Measurements from ENCODE around the gene WNT7A.
"Not testable (repeated sequence)": the region's sequence is repeated elsewhere in the genome, so short reads cannot be mapped to it uniquely, and the experiment has no call there.

Gene WNT7A

GRCh38 chr3:13879946-13880810 is at the start of gene WNT7A:
Gene WNT7A, minus strand, starts transcription at chr3:13880071. Its CDS starts 255 bp downstream, at chr3:13879816.
- DNase-seq (ENCODE audit: low read depth) = no peak
- no peak within 1 kb of the TSS for H3K4me3 ChIP-seq (ENCODE audit: low read length)
- TF ChIP-seq CTCF (conservative IDR thresholded peaks at IDR 0.05; ENCODE audit: low read length) = no peak

GRCh38 chr3:13928741-13929140 is 48.9 kb upstream of the WNT7A start:
- not testable (repeated sequence) for H3K4me3 ChIP-seq (ENCODE audit: low read length); DNase-seq (ENCODE audit: low read depth)

- no peak overlapping the region for H3K4me3 ChIP-seq (ENCODE audit: low read length)
- no peak for DNase-seq (ENCODE audit: low read depth)
- TF ChIP-seq CTCF (conservative IDR thresholded peaks at IDR 0.05; ENCODE audit: low read length) = 0 out of 2 replicates have a peak, but pooled peaks have one; percentile 4
Measured at GRCh38 chr3:13927295-13927694, 47.4 kb upstream of the WNT7A start.

GRCh38 chr3:13916375-13916774 is 36.5 kb upstream of the WNT7A start:
- DNase-seq (ENCODE audit: low read depth) = no peak
- no peak for TF ChIP-seq CTCF (conservative IDR thresholded peaks at IDR 0.05; ENCODE audit: low read length)
- H3K4me3 ChIP-seq (ENCODE audit: low read length) = no peak overlapping the region

GRCh38 chr3:13902648-13903238 is 22.9 kb upstream of the WNT7A start:
- TF ChIP-seq CTCF (conservative IDR thresholded peaks at IDR 0.05; ENCODE audit: low read length) = no peak
- no peak overlapping the region for H3K4me3 ChIP-seq (ENCODE audit: low read length)
- no peak for DNase-seq (ENCODE audit: low read depth)

GRCh38 chr3:13901935-13902584 is 22.2 kb upstream of the WNT7A start:
- no peak for TF ChIP-seq CTCF (conservative IDR thresholded peaks at IDR 0.05; ENCODE audit: low read length)
- H3K4me3 ChIP-seq (ENCODE audit: low read length) = no peak overlapping the region
- no peak for DNase-seq (ENCODE audit: low read depth)

GRCh38 chr3:13898346-13898745 is 18.5 kb upstream of the WNT7A start:
- no peak overlapping the region for H3K4me3 ChIP-seq (ENCODE audit: low read length)
- no peak for TF ChIP-seq CTCF (conservative IDR thresholded peaks at IDR 0.05; ENCODE audit: low read length)
- no peak for DNase-seq (ENCODE audit: low read depth)
